Cerebellar nuclear complex (tissue), 1 donor: ENCODE results near the gene ARL5B.

ENCODE experiments used
- DNase-seq, 2 experiments: peaks; one replicate each; lab custom pipeline; 2025; lab: John Stamatoyannopoulos, UW

ARL5B gene

GRCh38 chr10:18658271-18659124 lies 733 bp upstream of the ARL5B start:
- DNase-seq = no peak

DNA sequence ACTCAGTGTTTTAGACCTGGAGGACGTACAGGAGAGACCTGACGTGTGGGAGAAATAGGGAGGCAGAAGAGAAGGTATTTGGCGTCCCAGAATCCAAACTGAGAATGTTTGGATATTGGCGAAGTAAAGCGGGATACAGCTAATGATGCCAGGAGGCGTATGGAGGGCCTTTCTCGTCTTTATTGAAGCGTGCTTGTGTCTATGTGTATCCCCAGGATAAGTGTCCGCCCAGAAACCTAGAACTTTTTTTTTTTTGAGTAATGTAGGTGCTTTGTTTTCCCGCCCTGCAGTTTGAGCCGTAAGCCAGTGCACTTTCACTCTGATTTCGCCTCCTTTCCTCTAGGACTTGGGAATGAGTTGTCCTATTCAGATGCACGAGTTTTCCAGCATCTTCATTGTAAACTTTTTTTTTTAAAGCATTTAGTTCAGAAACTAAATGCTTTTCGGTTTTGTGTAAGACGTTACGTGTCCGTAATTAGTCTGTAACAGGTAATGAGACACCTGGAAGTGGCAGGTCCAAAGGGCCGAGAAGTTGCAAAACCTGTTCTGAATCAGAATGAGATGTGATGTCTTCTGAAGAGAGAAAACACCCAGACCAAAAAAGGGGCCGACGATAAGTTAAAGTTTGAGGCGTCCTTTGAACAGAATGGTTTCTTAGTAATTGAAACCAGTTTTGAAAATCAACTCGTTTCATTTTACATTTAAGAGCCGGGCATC lies 746 bp downstream of the ARL5B start:
- DNase-seq = no peak

DNA sequence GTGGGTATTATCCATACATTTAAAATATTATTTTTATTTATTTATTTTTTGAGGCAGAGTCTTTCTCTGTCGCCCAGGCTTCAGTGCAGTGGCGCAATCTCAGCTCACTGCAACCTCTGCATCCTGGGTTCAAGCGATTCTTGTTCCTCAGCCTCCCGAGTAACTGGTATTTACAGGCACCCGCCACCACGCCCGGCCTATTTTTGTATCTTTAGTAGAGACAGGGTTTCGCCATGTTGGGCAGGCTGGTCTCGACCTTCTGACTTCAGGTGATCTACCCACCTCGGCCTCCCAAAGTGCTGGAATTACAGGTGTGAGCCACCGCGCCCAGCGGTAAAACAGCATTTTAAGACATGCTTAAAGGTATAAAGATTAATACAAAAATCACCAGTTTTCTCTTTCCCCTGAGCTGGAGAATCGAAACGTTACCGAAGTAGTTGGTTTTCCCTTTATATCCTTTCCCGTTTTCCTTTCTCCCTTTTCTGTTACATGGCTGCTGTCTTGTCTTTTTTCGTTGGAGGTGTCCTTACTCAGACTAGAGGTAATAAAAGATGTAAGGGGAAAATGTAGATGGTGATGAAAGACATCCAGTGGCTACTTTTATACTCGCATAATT lies 1.7 kb downstream of the ARL5B start:
- DNase-seq = no peak

DNA sequence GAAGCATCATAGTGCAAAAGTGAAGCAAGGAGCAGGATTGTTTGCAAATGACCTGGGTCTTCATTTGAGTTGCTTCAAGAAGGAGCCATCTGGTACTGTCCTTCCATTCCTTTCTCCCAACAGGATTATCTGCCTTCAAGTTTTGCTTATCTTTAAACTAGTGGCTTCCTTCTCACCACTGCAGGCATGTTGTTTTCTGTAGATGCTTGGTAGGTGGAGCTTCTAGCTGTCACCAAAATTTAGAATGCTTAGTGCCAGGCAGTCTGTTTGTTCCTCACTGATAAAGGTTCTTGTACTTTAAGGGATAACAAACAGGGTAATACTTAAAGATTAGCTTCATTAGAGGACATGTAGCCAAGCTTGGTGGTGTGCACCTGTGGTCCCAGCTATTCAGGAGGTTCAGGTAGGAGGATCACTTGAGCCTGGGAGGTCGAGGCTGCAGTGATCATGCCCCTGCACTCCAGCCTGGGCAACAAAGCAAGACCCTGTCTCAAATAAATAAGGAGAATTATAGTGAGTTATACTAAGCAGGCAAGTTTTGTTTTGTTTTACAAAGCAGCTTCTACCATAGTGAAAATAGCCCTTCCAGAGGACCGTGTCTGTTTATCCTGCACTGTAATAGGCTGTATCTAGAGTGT lies 5.7 kb downstream of the ARL5B start:
- DNase-seq = no peak

DNA sequence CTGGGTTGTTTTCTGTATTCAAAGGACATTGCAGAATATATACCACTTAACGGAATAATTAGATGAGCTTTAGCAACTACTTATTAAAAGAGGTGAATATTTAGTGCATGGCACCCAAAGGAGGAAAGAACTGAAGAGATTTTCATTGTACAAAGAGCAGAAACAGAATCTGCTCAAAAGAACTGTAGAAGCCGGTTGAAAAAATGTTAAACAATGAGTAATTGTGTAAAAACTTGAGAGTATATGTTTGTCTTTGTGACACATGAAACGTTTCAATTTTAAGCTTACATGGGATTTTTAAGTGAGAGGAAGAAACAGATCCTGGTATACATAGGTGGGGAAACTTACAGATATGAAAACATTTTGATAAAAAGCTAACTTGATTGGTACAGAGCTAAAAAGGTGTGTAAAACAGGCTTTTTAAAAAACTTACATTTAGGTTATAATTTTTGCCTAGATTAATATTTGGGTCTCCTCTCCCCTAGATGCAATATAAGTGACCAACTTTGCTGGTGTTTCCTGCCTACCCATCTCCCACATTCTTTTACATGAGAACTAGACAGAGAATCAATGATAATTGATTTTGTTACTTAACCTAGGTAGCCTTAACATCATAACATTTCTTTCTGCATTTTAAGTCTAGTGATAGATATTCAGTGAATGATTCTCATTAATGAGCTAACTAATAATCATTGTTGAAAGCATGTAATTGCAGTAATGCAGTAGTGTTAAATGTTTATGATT lies 6.8 kb downstream of the ARL5B start:
- DNase-seq = no peak

GRCh38 chr10:18666810-18667209 lies 7.6 kb downstream of the ARL5B start:
- no peak for DNase-seq

DNA sequence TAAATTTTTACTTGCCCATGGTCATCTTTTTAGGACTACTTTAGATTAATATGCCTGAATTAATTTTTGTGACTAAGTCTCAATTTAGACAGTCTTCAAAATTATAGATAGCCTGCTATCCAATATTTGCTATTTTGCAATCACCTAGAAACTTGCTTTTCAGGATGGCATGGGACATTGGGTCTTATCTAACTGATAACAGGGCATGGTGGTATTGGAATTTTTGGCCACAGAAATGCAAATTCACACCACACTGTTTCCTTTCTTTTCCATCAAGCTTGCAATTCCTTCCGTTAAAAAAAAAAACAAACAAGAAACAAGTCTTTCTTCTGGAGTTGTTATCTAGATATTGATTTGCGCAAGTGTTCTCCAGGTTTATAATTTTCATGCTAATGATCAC lies 8.8 kb downstream of the ARL5B start:
- no peak for DNase-seq

DNA sequence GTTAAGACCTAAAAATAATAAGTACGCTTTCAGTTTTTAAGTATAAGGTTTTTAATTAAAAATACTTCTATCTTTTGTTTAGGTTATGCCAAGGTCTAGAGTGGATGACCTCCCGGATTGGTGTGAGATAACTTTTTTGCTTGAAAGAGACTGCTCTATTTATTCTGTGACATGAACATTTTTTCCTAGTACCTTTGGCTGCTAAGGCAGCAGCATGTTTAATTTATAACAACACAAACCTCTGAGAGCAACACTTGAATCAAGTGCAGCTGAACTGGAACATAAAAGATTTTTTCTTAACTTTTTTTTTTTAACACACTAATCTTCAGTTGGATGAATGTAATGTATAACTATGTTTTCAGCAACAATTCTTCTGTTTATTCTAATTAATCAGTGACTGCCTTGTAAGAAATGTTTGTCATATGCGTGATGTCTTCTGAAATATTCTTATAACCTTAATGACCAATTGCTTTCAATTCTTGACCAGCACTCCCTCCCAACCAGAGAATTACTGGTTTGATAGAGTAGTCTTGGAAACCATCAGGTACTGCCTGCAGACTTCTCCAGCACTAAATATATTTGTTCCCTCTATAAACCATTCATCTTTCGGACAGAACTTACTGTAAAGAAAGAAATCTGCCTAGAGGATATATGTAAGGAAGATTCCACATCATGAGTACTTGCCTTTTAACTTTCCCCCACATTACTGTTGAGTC lies 16.0 kb downstream of the ARL5B start:
- no peak for DNase-seq

DNA sequence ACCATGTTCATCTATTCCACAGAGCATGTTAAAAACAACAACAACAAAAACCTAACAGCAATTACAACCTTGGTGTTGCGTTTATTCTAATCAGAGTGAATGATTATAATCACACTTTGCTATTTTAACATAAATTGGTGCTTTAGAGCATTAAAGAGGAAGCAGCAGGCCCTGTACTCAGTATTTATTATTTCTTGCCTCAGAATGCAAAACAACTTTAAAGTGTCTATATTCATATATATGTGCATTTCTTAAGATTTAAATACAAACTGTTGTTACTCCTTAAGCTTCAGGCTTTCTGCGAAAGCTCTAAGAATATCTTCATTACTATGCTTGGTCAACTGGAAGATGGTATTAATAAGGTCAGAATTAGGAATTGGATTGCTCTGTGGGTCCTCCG lies 21.5 kb downstream of the ARL5B start:
- no peak for DNase-seq

GRCh38 chr10:18681366-18681765 lies 22.1 kb downstream of the ARL5B start:
- no peak for DNase-seq

- no peak for DNase-seq
Observed at GRCh38 chr10:18681971-18682411, 22.8 kb downstream of the ARL5B start.

GRCh38 chr10:18683427-18683826 lies 24.2 kb downstream of the ARL5B start:
- no peak for DNase-seq

DNA sequence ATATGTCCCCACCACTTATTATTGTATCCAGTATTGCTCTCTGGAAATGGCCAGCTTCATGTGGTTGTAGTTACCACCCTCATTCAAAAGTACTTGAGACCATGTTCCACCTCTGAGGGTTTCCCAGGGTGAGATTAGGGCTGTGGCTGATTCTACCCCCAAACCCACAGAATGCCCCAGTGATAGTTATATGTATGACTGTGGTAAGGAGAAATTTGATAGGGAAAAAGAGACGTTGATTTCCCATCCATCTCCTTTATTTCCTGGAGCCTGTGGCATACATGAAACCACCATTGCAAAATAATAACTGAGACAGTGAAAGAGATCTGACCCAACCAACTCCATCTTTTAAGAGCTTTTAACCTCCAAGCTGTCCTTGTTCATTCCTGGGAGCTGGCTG lies 25.2 kb downstream of the ARL5B start:
- DNase-seq = no peak

DNA sequence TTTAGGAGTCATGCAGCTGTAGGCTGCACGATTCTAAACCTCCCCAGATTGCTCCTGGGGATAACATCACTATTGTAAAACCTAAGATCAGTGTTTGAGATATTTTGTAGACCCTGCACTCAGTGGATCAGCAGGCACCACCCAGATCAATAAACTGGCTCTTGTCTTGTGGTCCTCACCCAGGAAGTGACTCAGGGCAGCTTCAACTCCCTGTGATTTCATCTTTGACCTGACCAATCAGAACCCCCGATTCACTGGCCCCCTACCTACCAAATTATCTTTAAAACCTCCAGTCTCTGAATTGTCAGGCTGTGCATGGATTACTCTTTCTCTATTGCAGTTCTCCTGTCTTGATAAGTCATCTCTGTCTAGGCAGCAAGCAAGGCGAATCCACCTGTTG lies 25.7 kb downstream of the ARL5B start:
- no peak for DNase-seq

DNA sequence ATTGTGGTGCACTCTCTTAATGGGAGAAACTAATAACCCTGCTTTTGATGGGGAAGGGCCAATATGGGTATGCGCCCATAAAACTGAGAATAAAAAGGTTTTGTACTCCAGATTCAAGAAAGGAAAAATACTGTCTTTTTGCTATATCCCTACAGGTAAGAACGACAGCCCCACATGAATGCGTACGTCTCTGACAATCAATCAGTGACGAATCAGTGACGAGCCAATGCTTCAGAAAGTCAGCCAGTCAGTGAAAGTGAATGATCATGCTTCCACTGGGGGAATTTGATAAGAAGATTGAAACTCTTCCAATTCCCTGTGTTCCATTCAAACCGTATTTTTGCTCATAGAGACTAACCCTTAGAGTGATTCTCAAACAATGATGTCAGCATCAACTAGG lies 26.3 kb downstream of the ARL5B start:
- no peak for DNase-seq

DNA sequence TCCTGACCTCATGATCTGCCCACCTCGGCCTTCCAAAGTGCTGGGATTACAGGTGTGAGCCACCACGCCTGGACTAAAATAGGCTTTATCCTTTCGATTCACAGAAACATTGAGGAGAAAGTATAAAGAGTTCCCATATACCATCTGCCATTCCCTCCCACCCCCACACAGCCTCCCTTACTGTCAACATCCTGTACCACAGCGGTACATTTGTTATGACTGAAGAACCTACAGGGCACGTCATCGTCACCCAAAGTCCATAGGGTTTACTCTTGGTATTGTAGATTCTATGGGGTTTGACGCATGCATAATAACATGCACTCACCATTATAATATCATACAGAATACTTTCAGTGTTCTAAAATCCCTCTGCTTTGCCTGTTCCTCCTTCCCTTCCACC lies 28.0 kb downstream of the ARL5B start:
- DNase-seq = no peak

DNA sequence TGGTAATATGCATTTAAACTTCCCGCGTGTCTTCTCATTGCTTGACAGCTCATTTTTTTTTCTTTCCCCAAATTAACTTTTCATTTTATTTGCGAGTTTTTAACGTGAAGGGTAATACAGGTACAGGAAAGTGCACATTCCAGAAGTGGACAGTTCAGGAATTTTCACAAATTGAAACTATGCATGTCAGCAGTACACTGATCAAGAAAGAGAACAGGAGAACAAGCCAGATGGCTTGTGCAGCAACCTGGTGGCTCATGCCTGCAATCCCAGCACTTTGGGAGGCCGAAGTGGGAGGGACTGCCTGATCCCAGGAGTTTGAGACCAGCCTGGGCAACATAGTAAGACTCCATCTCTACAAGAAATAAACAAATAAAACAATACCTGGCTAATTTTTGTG lies 28.5 kb downstream of the ARL5B start:
- no peak for DNase-seq

DNA sequence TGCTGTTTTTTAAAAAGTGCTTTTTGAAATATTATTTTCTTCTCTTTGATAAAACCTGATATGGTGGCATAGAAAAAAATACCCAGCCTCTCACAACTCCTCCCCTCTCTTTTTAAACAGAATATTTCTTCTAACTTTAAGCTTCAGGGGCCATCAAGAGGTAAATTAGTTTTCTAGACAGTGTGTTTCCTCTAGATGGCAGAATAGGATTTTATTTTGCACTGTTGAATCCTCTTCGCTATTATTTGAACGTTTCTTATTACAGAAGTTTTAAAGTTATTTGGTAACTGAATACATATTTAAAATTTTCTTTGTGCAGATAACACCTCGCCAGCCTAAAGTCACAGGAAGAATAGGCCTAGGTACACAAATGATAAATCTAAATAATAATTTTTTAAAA lies 30.3 kb downstream of the ARL5B start:
- DNase-seq = no peak

GRCh38 chr10:18690541-18690940 lies 31.3 kb downstream of the ARL5B start:
- DNase-seq = no peak

DNA sequence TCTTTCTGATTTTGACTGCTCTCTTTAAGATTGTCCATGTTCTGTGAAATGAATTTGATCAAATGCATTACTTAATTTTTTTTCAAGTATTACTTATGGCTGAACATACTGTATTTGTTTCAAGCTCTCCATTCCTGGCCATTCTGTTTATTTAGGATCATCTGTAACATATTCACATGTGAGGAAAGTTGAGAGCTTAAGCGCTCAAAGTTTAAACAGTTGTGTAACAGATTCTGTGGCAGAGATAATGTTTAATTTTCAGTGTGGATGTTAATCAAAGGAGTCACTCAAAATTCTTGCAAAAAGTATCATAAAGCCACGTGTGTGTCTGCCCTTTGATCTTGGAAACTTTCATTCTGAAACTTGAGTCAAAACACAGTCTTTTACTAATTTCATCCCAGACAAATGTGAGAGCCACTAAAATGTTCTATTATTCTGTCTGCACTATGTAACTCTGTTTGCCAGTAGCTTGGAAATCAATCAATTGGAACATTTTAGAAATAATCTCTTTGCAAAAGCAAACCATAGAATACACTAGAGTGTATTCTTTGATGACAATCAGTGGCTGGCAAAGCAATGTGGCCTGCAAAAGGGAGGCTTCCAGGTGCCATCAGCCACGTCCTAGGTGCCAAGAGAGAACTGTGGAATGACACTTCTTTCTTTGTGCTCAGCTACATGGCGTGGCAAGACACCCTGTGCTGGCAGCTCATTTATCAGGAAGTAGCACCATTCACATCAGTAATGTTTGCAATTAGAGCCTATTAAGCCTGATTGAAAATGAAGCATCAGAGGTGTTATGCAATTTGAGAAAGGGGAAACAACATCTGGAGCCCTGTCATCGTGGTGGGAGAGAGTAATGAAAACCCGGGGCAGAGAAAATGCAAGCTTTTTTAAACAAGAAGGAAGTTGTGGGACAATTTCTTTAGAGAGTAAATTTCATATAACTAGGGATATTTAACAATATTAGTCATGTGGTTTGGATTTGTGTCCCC lies 40.9 kb downstream of the ARL5B start:
- DNase-seq = no peak
